NB4 (cell line): Measurements from ENCODE around the gene MIDN.
"Not testable (repeated sequence)": the region's sequence is repeated elsewhere in the genome, so short reads cannot be mapped to it uniquely, and the experiment has no call there.

ENCODE experiments used
- DNase-seq: peaks from one replicate; pipeline ENCODE4 v3.0.0; 2010; ENCODE audit warnings: low read depth
- H3K4me3 ChIP-seq: one replicate; pipeline ENCODE4 v1.5.1; 2011; ENCODE audit warnings: mild to moderate bottlenecking, low read depth, low read length, moderate library complexity
- MAX ChIP-seq: IDR thresholded peaks from 2 replicates; pipeline ENCODE4 v1.6.1; 2011; ENCODE audit warnings: low read depth, low read length
- MYC ChIP-seq: IDR thresholded peaks from 2 replicates; pipeline ENCODE4 v1.6.1; 2011; ENCODE audit warnings: low read depth, low read length
- POLR2A ChIP-seq: IDR thresholded peaks from 2 replicates; pipeline ENCODE4 v1.6.1; 2011; ENCODE audit warnings: mild to moderate bottlenecking; ENCODE audit not compliant: insufficient read length; ENCODE audit errors: extremely low read depth
- TF ChIP-seq, protein P1 (sequence below): IDR thresholded peaks from one replicate; pipeline ENCODE4 v1.5.1; 2012; ENCODE audit warnings: low read depth, low read length

The MIDN gene

DNA sequence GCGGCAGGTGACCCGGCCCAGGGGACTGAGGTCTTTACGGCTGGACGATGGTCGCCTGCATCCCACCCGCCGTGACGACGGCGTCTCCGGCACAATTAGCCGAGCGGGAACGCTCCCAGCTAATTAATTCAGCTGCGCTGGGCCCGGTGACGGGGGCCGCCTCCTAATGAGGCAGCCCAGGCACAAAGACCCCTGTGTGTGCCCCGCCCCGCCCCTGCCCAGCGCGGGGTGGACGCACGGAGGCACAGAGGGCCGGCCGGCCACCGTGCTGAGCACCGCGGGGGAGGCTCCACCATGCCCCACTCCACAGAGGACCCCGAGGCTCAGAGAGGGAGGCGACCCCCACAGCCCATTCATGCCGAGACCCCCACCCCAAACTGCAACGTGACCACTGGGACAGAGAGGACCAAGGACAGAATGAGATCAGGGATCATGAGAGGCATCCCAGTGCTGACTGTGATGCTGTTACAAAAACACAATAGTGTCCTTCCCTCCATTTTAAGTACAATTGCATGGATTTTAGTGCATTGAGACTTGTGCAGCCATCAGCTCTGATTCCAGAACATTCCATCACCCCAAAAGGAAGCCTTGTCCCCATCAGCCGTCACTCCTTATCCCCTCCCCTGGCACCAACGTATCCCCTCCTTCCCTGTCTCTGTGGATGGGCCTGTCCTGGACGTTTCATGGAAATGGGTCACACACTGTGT lies 54.3 kb downstream of the MIDN start:
- TF ChIP-seq MYC (no peak), POLR2A (no peak), MAX (no peak)
- TF ChIP-seq, protein P1, sequence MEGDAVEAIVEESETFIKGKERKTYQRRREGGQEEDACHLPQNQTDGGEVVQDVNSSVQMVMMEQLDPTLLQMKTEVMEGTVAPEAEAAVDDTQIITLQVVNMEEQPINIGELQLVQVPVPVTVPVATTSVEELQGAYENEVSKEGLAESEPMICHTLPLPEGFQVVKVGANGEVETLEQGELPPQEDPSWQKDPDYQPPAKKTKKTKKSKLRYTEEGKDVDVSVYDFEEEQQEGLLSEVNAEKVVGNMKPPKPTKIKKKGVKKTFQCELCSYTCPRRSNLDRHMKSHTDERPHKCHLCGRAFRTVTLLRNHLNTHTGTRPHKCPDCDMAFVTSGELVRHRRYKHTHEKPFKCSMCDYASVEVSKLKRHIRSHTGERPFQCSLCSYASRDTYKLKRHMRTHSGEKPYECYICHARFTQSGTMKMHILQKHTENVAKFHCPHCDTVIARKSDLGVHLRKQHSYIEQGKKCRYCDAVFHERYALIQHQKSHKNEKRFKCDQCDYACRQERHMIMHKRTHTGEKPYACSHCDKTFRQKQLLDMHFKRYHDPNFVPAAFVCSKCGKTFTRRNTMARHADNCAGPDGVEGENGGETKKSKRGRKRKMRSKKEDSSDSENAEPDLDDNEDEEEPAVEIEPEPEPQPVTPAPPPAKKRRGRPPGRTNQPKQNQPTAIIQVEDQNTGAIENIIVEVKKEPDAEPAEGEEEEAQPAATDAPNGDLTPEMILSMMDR, result no peak
- no peak for DNase-seq
- no peak overlapping the region for H3K4me3 ChIP-seq

DNA sequence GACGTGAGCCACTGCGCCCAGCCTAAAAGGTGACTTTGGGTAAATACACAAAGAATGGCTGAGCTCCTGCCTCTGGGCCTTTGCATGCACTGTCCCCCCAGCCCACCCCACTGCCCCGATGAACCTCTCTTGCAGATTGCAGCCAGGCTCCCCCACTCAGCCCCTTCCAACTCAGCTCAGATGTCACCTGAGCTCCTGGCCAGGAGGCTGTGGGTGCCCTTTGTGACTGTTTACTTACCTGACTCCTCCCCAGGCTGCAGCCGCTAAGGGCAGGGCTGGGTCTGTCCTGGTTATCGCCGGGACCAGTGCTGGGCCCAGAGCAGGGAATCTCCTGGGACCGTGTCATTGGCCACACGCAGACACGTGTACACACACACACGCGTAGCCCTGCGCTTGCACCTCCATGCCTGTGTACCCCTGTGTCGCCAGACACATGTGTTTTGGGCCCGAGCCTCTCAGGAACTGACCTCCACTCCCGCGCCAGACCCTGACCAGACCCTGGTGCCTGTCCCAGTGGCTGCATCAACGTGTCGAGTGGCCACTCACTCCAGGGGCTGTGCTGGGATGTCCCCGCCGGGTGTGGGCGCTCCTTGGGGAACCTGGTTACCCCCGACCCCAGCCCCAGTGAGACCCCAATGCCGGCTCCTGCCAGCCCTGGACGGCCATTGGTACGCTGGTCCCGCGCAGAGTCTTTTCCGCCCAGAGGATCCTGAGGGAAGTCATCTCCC lies 56.0 kb downstream of the MIDN start:
- no peak overlapping the region for H3K4me3 ChIP-seq
- no peak for TF ChIP-seq MAX
- TF ChIP-seq, protein P1, result no peak
- no peak for TF ChIP-seq MYC
- no peak for TF ChIP-seq POLR2A
- DNase-seq, result no peak

DNA sequence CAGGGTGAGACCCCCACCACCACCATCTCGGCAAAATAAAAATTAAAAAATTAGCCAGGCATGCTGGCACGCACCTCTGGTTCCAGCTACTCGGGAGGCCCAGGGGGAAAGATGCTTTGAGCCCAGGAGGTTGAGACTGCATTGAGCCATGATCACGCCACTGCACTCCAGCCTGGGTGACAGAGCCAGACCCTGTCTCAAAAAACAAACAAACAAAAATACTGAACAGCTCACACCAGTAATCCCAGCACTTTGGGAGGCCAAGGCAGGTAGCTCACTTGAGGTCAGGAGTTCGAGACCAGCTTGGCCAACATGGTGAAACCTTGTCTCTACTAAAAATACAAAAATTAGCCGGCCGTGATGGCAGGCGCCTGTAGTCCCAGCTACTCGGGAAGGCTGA lies 57.0 kb downstream of the MIDN start:
- not testable (repeated sequence) for DNase-seq, H3K4me3 ChIP-seq

- peak overlapping the region; percentile 85 for H3K4me3 ChIP-seq
- TF ChIP-seq MYC (0 out of 2 replicates have a peak, but pooled peaks have one; percentile 12), POLR2A (peak; percentile 51), MAX (0 out of 2 replicates have a peak, but pooled peaks have one; percentile 7)
- TF ChIP-seq, protein P1, result no peak
- peak; percentile 84 for DNase-seq
Observed at GRCh38 chr19:1307320-1307719, 58.9 kb downstream of the MIDN start.

DNA sequence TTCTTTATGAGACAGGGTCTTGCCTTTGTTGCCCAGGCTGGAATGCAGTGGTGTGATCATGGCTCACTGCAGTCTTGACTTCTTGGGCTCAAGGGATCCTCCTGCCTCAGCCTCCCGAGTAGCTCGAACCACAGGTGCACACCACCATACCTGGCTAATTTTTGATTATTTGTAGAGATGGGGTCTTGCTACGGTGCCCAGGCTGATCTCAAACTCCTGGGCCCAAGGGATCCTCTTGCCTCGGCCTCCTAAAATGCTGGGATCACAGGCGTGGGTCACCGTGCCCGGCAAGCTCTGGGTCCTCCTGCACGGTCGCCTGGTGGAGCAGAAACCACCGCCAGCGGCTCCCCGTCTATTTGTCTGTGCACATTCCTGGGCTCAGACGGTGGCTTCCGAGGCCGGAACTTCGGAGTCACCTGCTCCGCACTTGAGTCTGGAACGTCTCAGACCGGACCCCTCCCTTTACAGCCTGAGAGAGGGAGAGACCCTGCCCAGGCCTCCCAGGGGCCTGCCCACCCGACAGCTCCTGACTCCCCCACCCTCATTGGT lies 59.4 kb downstream of the MIDN start:
- H3K4me3 ChIP-seq, result peak overlapping the region; percentile 85
- TF ChIP-seq, protein P1, result no peak
- TF ChIP-seq MAX (no peak), MYC (no peak), POLR2A (no peak)
- no peak for DNase-seq

- TF ChIP-seq, protein P1, result no peak
- TF ChIP-seq MAX, result no peak
- DNase-seq, result no peak
- peak overlapping the region; percentile 85 for H3K4me3 ChIP-seq
Observed at GRCh38 chr19:1308718-1309117, 60.3 kb downstream of the MIDN start.
